ENCODE measurements around the gene ATOSA.

ATOSA gene

DNA sequence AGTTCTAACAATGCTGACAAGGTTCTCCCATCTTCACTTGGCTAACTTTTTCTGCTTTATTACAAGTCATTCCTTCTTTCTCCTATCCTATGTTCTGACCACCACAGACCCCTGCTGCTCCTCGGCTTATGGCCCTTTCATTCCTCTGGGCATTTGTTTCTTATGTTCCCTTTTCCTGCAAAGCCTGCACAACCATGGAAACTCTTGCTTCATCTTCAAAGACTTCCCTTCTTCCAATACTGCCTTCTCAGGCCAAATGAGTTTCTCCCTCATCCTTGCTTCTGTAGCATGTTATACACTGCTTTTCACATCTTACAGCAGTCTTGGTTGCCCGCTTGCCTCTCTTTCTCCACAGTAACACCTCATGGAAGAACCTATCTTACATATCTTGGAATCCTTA is 17.9 kb upstream of the ATOSA start:
- DNase-seq = no peak
- H3K4me1 ChIP-seq = no peaks in the 10 kb centered on the region; the same call in 1 of the 2 replicates
- TF ChIP-seq, protein P1, sequence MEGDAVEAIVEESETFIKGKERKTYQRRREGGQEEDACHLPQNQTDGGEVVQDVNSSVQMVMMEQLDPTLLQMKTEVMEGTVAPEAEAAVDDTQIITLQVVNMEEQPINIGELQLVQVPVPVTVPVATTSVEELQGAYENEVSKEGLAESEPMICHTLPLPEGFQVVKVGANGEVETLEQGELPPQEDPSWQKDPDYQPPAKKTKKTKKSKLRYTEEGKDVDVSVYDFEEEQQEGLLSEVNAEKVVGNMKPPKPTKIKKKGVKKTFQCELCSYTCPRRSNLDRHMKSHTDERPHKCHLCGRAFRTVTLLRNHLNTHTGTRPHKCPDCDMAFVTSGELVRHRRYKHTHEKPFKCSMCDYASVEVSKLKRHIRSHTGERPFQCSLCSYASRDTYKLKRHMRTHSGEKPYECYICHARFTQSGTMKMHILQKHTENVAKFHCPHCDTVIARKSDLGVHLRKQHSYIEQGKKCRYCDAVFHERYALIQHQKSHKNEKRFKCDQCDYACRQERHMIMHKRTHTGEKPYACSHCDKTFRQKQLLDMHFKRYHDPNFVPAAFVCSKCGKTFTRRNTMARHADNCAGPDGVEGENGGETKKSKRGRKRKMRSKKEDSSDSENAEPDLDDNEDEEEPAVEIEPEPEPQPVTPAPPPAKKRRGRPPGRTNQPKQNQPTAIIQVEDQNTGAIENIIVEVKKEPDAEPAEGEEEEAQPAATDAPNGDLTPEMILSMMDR (IDR thresholded peaks at IDR 0.05; ENCODE audit: low read depth, low read length) = no peak
- H3K4me3 ChIP-seq (ENCODE audit: low read depth, low read length) = no peak overlapping the region
- no peaks in the 10 kb centered on the region for H3K36me3 ChIP-seq
- no peaks in the 10 kb centered on the region for H3K9me3 ChIP-seq
- H3K27me3 ChIP-seq = no peaks in the 10 kb centered on the region

DNA sequence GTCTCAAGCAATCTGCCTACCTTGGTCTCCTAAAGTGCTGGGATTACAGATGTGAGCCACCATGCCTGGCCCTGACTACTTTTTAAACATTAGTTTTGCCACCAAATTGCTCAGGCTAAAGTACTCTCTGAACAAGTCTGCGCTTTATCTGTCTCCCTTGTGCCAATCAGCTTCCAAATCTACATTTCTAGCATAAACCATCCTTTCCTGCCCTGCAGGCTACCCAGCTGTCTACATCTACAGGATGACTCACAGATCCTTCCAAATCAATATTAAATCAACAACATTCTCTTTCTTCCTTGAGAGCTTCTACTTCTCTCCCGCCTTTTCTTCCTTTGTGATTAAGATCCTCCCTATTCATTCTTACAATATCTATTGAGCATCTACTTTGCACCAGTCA is 16.0 kb upstream of the ATOSA start:
- TF ChIP-seq, protein P1 (IDR thresholded peaks at IDR 0.05; ENCODE audit: low read depth, low read length) = no peak
- Histone ChIP-seq H3K9me3 (no peaks in the 10 kb centered on the region), H3K36me3 (no peaks in the 10 kb centered on the region), H3K4me1 (no peaks in the 10 kb centered on the region; the same call in 1 of the 2 replicates), H3K4me3 (ENCODE audit: low read depth, low read length) (no peak overlapping the region), H3K27me3 (no peaks in the 10 kb centered on the region)
- no peak for DNase-seq

- TF ChIP-seq, protein P1 (IDR thresholded peaks at IDR 0.05; ENCODE audit: low read depth, low read length) = no peak
- no peak overlapping the region for H3K4me3 ChIP-seq (ENCODE audit: low read depth, low read length)
Measured at GRCh38 chr15:52689562-52689961, 10.4 kb upstream of the ATOSA start.

GRCh38 chr15:52683580-52683979 is 4.4 kb upstream of the ATOSA start:
- TF ChIP-seq, protein P1 (IDR thresholded peaks at IDR 0.05; ENCODE audit: low read depth, low read length) = no peak
- Histone ChIP-seq H3K27me3 (no peaks in the 10 kb centered on the region), H3K4me3 (ENCODE audit: low read depth, low read length) (no peak overlapping the region), H3K36me3 (no peaks in the 10 kb centered on the region; the same call in 1 of the 2 replicates), H3K4me1 (no peaks in the 10 kb centered on the region), H3K9me3 (no peaks in the 10 kb centered on the region)
- no peak for DNase-seq

More at GRCh38 chr15:52689562-52689961, 10.4 kb upstream of the ATOSA start:
- Histone ChIP-seq H3K4me1 (no peaks in the 10 kb centered on the region), H3K36me3 (no peaks in the 10 kb centered on the region), H3K9me3 (no peaks in the 10 kb centered on the region), H3K27me3 (no peaks in the 10 kb centered on the region)
- DNase-seq = no peak

- no peaks in the 10 kb centered on the region for H3K9me3 ChIP-seq
- no peak for DNase-seq
- no peaks in the 10 kb centered on the region for H3K4me1 ChIP-seq
- no peaks in the 10 kb centered on the region for H3K27me3 ChIP-seq
- H3K36me3 ChIP-seq = no peaks in the 10 kb centered on the region; the same call in 1 of the 2 replicates
- TF ChIP-seq, protein P1 (IDR thresholded peaks at IDR 0.05; ENCODE audit: low read depth, low read length) = no peak
- no peak overlapping the region for H3K4me3 ChIP-seq (ENCODE audit: low read depth, low read length)
Measured at GRCh38 chr15:52682781-52683180, 3.6 kb upstream of the ATOSA start.

DNA sequence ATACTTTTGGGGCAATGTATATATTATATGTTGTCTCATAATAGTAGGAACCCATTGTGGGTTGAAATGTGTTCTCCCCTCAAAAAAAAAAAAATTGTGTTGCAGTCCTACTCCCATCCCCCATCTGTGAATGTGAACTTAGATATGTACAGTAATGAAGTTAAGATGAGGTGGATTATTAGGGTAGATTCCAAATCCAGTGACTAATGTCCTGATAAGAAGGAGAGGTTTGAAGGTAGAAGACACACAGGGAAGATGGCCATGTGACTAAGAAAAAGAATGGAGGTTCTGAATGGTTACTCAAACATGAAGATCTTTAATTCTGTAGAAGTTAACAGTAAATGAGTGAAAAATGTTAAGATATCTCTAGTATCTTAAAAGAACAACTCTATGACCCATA is 3.0 kb upstream of the ATOSA start:
- Histone ChIP-seq H3K4me1 (no peaks in the 10 kb centered on the region), H3K27me3 (no peaks in the 10 kb centered on the region), H3K4me3 (ENCODE audit: low read depth, low read length) (no peak overlapping the region), H3K9me3 (no peaks in the 10 kb centered on the region), H3K36me3 (no peaks in the 10 kb centered on the region; the same call in 1 of the 2 replicates)
- no peak for DNase-seq
- TF ChIP-seq, protein P1 (IDR thresholded peaks at IDR 0.05; ENCODE audit: low read depth, low read length) = no peak
